H1 (cell line): ENCODE results near the gene GUCA1A.

Experiments used
- CBX5 ChIP-seq: fragments of 300-800, 300-1000 bp; sonication (generic); IDR thresholded peaks from 2 replicates; pipeline ENCODE4 v1.7.1; 2016; ENCODE audit warnings: antibody characterized with exemption, low read length, low read depth
- CTCF ChIP-seq, 3 experiments: IDR thresholded peaks; 1 replicate in 2 of 3; 2 replicates in 1 of 3; pipeline versions ENCODE4 v1.5.1 to v1.6.1; 2011; ENCODE audit warnings: low read length in 3 of 3, mild to moderate bottlenecking in 3 of 3, inconsistent platforms in 2 of 3, low read depth in 1 of 3, moderate library complexity in 1 of 3; ENCODE audit not compliant: insufficient read depth in 1 of 3; ENCODE audit errors: control extremely low read depth in 1 of 3
- EP300 ChIP-seq, 2 experiments: IDR thresholded peaks; 1 replicate in 1 of 2; 2 replicates in 1 of 2; pipeline ENCODE4 v1.6.1; 2011 to 2012; ENCODE audit warnings: low read depth in 2 of 2, low read length in 2 of 2, mild to moderate bottlenecking in 2 of 2, borderline replicate concordance in 1 of 2, inconsistent platforms in 1 of 2, moderate library complexity in 1 of 2
- EZH2 ChIP-seq: fragments of 200-600 bp; sonication (generic); IDR thresholded peaks from 2 replicates; pipeline ENCODE4 v1.7.1; 2012; ENCODE audit warnings: low read depth, mild to moderate bottlenecking, moderate library complexity, low read length, inconsistent platforms; ENCODE audit not compliant: severe bottlenecking
- TAF1 ChIP-seq: IDR thresholded peaks from 2 replicates; pipeline ENCODE4 v1.6.1; 2011; ENCODE audit warnings: mild to moderate bottlenecking, low read depth, low read length

- no peak for TF ChIP-seq EP300 (IDR thresholded peaks at IDR 0.05; ENCODE audit: borderline replicate concordance in 1 of 2, low read depth in 2 of 2, low read length in 2 of 2)
- no peak for TF ChIP-seq TAF1
- TF ChIP-seq CTCF (IDR thresholded peaks at IDR 0.05; ENCODE audit: control extremely low read depth in 1 of 3, insufficient read depth in 1 of 3, low read depth in 1 of 3, low read length in 3 of 3) = no peak
- TF ChIP-seq EZH2 = no peak
- no peak for TF ChIP-seq CBX5
Observed at GRCh38 chr6:42154461-42155209, 18.5 kb upstream of the GUCA1A start.
